GM19452 (cell line): ENCODE data around the gene LNPK.
"Not testable (repeated sequence)": the region's sequence is repeated elsewhere in the genome, so short reads cannot be mapped to it uniquely, and the experiment has no call there.

Experiments used
- ATAC-seq: cut with Tn5 transposase; IDR thresholded peaks from one replicate; pipeline ENCODE4 v1.9.1; 2021; ENCODE audit not compliant: unreplicated experiment

Gene LNPK

GRCh38 chr2:176001916-176002687 lies at the start of gene LNPK:
Gene LNPK (minus strand): TSS chr2:176002267. CDS start chr2:175995584, 6,683 bp downstream.
- ATAC-seq = peak; percentile 93

GRCh38 chr2:176039375-176039774 lies 37.3 kb upstream of the LNPK start:
- ATAC-seq = no peak

GRCh38 chr2:176038694-176039093 lies 36.6 kb upstream of the LNPK start:
- ATAC-seq = no peak

- ATAC-seq = no peak
Measured at GRCh38 chr2:176035013-176035691, 33.1 kb upstream of the LNPK start.

GRCh38 chr2:176027806-176028205 lies 25.7 kb upstream of the LNPK start:
- ATAC-seq = no peak

GRCh38 chr2:176025932-176026331 lies 23.9 kb upstream of the LNPK start:
- ATAC-seq = no peak

- ATAC-seq = no peak
Measured at GRCh38 chr2:176024083-176024482, 22.0 kb upstream of the LNPK start.

- ATAC-seq = no peak
Measured at GRCh38 chr2:176022048-176022447, 20.0 kb upstream of the LNPK start.

GRCh38 chr2:176020400-176020799 lies 18.3 kb upstream of the LNPK start:
- ATAC-seq = no peak

GRCh38 chr2:176018708-176019107 lies 16.6 kb upstream of the LNPK start:
- no peak for ATAC-seq

GRCh38 chr2:176009445-176009844 lies 7.4 kb upstream of the LNPK start:
- ATAC-seq = no peak

GRCh38 chr2:176004934-176005333 lies 2.9 kb upstream of the LNPK start:
- ATAC-seq = no peak

GRCh38 chr2:176003958-176004357 lies 1.9 kb upstream of the LNPK start:
- no peak for ATAC-seq

- no peak for ATAC-seq
Measured at GRCh38 chr2:176002688-176003210, 682 bp upstream of the LNPK start.

GRCh38 chr2:176001281-176001915 lies 669 bp downstream of the LNPK start:
- ATAC-seq = peak; percentile 46

- no peak for ATAC-seq
Measured at GRCh38 chr2:175999283-175999819, 2.7 kb downstream of the LNPK start.

GRCh38 chr2:175990099-175990498 lies 12.0 kb downstream of the LNPK start:
- no peak for ATAC-seq

- ATAC-seq = not testable (repeated sequence)
Measured at GRCh38 chr2:175987126-175987525, 14.9 kb downstream of the LNPK start.

GRCh38 chr2:175984846-175985245 lies 17.2 kb downstream of the LNPK start:
- no peak for ATAC-seq

- ATAC-seq = no peak
Measured at GRCh38 chr2:175981551-175981950, 20.5 kb downstream of the LNPK start.

- no peak for ATAC-seq
Measured at GRCh38 chr2:175976391-175977157, 25.5 kb downstream of the LNPK start.
